K562 (cell line): Measurements from ENCODE around the gene ZNF165. TPM values are rescaled to one million over a fixed set of nuclear protein-coding genes. Genes with fewer than 3 reads are reported as not detected.

Source experiments
- ARID1B ChIP-seq: fragments of 450-650 bp; IDR thresholded peaks from 2 replicates; pipeline ENCODE4 v1.6.1; 2016; ENCODE audit warnings: antibody characterized with exemption, mild to moderate bottlenecking, inconsistent platforms
- ARNT ChIP-seq, 2 experiments: fragments of 450-650 bp; IDR thresholded peaks; 2 replicates each; pipeline ENCODE4 v1.6.1; 2016; ENCODE audit warnings: mild to moderate bottlenecking in 1 of 2
- DNMT1 ChIP-seq: fragments of 450-650 bp; IDR thresholded peaks from 2 replicates; pipeline ENCODE4 v1.6.1; 2016; ENCODE audit warnings: antibody characterized with exemption, mild to moderate bottlenecking
- ILF3 ChIP-seq: fragments of 450-650 bp; IDR thresholded peaks from 2 replicates; pipeline ENCODE4 v1.6.1; 2018; ENCODE audit warnings: antibody characterized with exemption, mild to moderate bottlenecking, moderate library complexity, borderline replicate concordance
- KLF16 ChIP-seq: IDR thresholded peaks from 2 replicates; pipeline ENCODE4 v1.6.1; 2016; ENCODE audit warnings: antibody characterized with exemption
- MAFF ChIP-seq: IDR thresholded peaks from 2 replicates; pipeline ENCODE4 v1.6.1; 2012; ENCODE audit warnings: low read length, improper control_type of control experiment
- MYBL2 ChIP-seq, 2 experiments: fragments of 450-650 bp in 1 of 2; sonication (generic) in 1 of 2; formaldehyde crosslinking in 1 of 2; IDR thresholded peaks; 2 replicates each; pipeline versions ENCODE4 v1.6.1 to v1.8.1; 2017 to 2022; ENCODE audit warnings: borderline replicate concordance in 1 of 2, inconsistent platforms in 1 of 2, low read depth in 1 of 2, mild to moderate bottlenecking in 1 of 2, missing genetic modification reagents in 1 of 2, moderate library complexity in 1 of 2
- NR1H2 ChIP-seq: sonication (generic); formaldehyde crosslinking; IDR thresholded peaks from 2 replicates; pipeline ENCODE4 v1.4.0; 2020; ENCODE audit warnings: mild to moderate bottlenecking, missing genetic modification reagents
- PHB ChIP-seq: fragments of 250-450 bp; sonication (Bioruptor Pico); IDR thresholded peaks from 2 replicates; pipeline ENCODE4 v1.5.0; 2021
- PHTF2 ChIP-seq: fragments of 250-450 bp; sonication (Bioruptor Pico); IDR thresholded peaks from 2 replicates; pipeline ENCODE4 v1.5.0; 2021; ENCODE audit warnings: mild to moderate bottlenecking
- XRCC5 ChIP-seq: fragments of 200-400 bp; formaldehyde crosslinking; IDR thresholded peaks from 2 replicates; pipeline ENCODE4 v1.6.1; 2017; ENCODE audit warnings: low read depth, mild to moderate bottlenecking, low read length
- ZFPM2 ChIP-seq: fragments of 250-450 bp; sonication (Bioruptor Pico); IDR thresholded peaks from 2 replicates; pipeline ENCODE4 v1.5.1; 2022; ENCODE audit warnings: mild to moderate bottlenecking
- ZSCAN29 ChIP-seq: fragments of 450-650 bp; IDR thresholded peaks from 2 replicates; pipeline ENCODE4 v1.6.1; 2017
- polyA plus RNA-seq, 8 experiments: library from polyadenylated mRNA; depleted of rRNA in 4 of 8; stranded (reverse) in 5 of 8; unstranded in 3 of 8; fragments of >200 nt; fragmentation: Nextera tagmentation in 2 of 8; fragmentation: Illumina TruSeq in 1 of 8; extraction: Ambion mirVana in 2 of 8; extraction: Trizol in 1 of 8; gene quantifications; 2 replicates each; pipeline versions ENCODE4 v1.2.1 to v1.2.3, GENCODE V29; 2011 to 2014; ENCODE audit warnings: inconsistent platforms in 1 of 8, missing spikeins in 1 of 8
- total RNA-seq, 7 experiments: library from RNA; depleted of rRNA in 6 of 7; stranded (reverse); fragments of >200 nt in 6 of 7; fragmentation: Illumina TruSeq in 2 of 7; extraction: Trizol in 2 of 7; gene quantifications; 2 replicates each; pipeline versions ENCODE4 v1.2.1 to v1.2.3, GENCODE V29; 2011 to 2021; ENCODE audit warnings: low replicate concordance in 1 of 7
- TF ChIP-seq, protein P1 (sequence below): fragments of 250-450 bp; sonication (Bioruptor Pico); IDR thresholded peaks from 2 replicates; pipeline ENCODE4 v1.8.0; 2021; ENCODE audit warnings: moderate library complexity, mild to moderate bottlenecking, inconsistent platforms
- TF ChIP-seq, protein P2 (sequence below): sonication (generic); formaldehyde crosslinking; IDR thresholded peaks from 2 replicates; pipeline ENCODE4 v1.8.0; 2022; ENCODE audit warnings: missing genetic modification reagents, mild to moderate bottlenecking, borderline replicate concordance
- TF ChIP-seq, protein P3 (sequence below): sonication (generic); formaldehyde crosslinking; IDR thresholded peaks from 2 replicates; pipeline ENCODE4 v1.8.0; 2022; ENCODE audit warnings: mild to moderate bottlenecking, missing genetic modification reagents
- TF ChIP-seq, protein P4 (sequence below): fragments of 450-650 bp; IDR thresholded peaks from 2 replicates; pipeline ENCODE4 v1.7.0; 2016; ENCODE audit warnings: borderline replicate concordance
- TF ChIP-seq, protein P5 (sequence below), 2 experiments: fragments of 450-650 bp in 1 of 2; IDR thresholded peaks; 2 replicates each; pipeline ENCODE4 v1.6.1; 2011 to 2017; ENCODE audit warnings: low read depth in 2 of 2, antibody characterized with exemption in 1 of 2, borderline replicate concordance in 1 of 2, low read length in 1 of 2, mild to moderate bottlenecking in 1 of 2, mixed read lengths in 1 of 2; ENCODE audit not compliant: control insufficient read depth in 1 of 2

ZNF165 gene
- total and polyA plus RNA-seq, 9 of the 15 experiments (the other 6 are each of a cell fraction or from before 2014, with no cell fraction given), result 0.82 to 3.6 (median 1.2) TPM

DNA sequence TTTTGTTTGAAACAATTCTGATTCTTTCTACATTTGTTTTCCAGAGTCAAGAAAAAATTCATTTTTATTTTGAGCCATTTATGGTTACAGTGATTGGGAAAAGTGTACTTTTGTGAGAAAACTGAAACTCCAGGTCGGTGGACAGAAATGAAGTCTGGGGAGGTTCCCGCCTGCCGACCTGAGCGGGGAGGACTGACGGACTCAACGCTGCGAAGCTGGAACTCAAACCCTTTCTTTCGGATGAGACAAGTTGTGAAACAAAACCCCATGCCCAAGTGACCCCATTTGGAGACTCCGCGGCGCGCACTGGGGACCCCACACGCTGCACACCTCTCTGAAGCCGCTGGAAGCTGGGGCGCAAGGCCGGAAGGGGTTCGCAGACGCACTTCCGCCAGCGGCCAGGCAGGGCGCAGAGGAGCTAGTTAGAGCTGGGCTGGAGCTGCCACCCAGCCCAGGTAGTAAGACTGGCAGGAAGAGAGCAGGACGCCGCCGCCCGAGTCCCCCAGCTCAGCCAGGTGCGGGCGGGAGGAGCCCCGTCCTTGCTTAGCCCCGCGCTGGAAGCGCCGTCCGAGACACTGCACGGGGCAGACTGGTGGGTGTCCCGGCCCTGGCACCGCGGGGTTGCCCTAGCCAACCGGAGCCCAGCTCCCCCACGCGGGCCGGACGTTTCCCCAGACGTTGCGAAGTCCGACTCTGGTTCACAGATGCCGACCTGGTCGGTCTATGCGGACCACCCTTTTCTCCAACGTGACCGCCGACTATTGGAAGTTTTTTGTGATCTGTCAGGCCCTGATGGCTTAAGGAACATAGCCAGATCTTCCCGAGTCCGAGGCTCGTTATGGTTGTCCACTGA is 24.2 kb downstream of the ZNF165 start (continued):
- TF ChIP-seq, protein P1, sequence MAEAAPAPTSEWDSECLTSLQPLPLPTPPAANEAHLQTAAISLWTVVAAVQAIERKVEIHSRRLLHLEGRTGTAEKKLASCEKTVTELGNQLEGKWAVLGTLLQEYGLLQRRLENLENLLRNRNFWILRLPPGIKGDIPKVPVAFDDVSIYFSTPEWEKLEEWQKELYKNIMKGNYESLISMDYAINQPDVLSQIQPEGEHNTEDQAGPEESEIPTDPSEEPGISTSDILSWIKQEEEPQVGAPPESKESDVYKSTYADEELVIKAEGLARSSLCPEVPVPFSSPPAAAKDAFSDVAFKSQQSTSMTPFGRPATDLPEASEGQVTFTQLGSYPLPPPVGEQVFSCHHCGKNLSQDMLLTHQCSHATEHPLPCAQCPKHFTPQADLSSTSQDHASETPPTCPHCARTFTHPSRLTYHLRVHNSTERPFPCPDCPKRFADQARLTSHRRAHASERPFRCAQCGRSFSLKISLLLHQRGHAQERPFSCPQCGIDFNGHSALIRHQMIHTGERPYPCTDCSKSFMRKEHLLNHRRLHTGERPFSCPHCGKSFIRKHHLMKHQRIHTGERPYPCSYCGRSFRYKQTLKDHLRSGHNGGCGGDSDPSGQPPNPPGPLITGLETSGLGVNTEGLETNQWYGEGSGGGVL, result no peak
- TF ChIP-seq, protein P2, sequence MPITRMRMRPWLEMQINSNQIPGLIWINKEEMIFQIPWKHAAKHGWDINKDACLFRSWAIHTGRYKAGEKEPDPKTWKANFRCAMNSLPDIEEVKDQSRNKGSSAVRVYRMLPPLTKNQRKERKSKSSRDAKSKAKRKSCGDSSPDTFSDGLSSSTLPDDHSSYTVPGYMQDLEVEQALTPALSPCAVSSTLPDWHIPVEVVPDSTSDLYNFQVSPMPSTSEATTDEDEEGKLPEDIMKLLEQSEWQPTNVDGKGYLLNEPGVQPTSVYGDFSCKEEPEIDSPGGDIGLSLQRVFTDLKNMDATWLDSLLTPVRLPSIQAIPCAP (CRISPR knock-in tag), result no peak
- TF ChIP-seq PHB (CRISPR knock-in tag), result peak; percentile 92; the same call in 1 of the 2 replicates
- no peak for TF ChIP-seq DNMT1
- peak; percentile 90 for TF ChIP-seq XRCC5
- no peak for TF ChIP-seq ZFPM2 (CRISPR knock-in tag)
- TF ChIP-seq ILF3, result no peak; the same call in 1 of the 2 replicates
- TF ChIP-seq KLF16, result no peak
- TF ChIP-seq, protein P3, sequence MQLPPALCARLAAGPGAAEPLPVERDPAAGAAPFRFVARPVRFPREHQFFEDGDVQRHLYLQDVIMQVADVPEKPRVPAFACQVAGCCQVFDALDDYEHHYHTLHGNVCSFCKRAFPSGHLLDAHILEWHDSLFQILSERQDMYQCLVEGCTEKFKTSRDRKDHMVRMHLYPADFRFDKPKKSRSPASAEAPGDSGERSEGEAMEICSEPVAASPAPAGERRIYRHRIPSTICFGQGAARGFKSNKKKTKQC, result peak; percentile 89; the same call in 1 of the 2 replicates
- TF ChIP-seq, protein P4, sequence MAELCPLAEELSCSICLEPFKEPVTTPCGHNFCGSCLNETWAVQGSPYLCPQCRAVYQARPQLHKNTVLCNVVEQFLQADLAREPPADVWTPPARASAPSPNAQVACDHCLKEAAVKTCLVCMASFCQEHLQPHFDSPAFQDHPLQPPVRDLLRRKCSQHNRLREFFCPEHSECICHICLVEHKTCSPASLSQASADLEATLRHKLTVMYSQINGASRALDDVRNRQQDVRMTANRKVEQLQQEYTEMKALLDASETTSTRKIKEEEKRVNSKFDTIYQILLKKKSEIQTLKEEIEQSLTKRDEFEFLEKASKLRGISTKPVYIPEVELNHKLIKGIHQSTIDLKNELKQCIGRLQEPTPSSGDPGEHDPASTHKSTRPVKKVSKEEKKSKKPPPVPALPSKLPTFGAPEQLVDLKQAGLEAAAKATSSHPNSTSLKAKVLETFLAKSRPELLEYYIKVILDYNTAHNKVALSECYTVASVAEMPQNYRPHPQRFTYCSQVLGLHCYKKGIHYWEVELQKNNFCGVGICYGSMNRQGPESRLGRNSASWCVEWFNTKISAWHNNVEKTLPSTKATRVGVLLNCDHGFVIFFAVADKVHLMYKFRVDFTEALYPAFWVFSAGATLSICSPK, result no peak
- no peak for TF ChIP-seq MAFF
- peak in 1 of 2 experiments; percentile 16; a peak in 1 of 4 replicates for TF ChIP-seq ARNT (IDR thresholded peaks at IDR 0.05)
- no peak for TF ChIP-seq NR1H2 (CRISPR knock-in tag)
- peak; percentile 82 for TF ChIP-seq ZSCAN29
- no peak for TF ChIP-seq MYBL2 (IDR thresholded peaks at IDR 0.05; ENCODE audit: low read depth)
- no peak for TF ChIP-seq MYBL2 (CRISPR knock-in tag; IDR thresholded peaks at IDR 0.05; ENCODE audit: borderline replicate concordance)
- no peak for TF ChIP-seq ARID1B
- TF ChIP-seq PHTF2, result no peak
- TF ChIP-seq, protein P5, sequence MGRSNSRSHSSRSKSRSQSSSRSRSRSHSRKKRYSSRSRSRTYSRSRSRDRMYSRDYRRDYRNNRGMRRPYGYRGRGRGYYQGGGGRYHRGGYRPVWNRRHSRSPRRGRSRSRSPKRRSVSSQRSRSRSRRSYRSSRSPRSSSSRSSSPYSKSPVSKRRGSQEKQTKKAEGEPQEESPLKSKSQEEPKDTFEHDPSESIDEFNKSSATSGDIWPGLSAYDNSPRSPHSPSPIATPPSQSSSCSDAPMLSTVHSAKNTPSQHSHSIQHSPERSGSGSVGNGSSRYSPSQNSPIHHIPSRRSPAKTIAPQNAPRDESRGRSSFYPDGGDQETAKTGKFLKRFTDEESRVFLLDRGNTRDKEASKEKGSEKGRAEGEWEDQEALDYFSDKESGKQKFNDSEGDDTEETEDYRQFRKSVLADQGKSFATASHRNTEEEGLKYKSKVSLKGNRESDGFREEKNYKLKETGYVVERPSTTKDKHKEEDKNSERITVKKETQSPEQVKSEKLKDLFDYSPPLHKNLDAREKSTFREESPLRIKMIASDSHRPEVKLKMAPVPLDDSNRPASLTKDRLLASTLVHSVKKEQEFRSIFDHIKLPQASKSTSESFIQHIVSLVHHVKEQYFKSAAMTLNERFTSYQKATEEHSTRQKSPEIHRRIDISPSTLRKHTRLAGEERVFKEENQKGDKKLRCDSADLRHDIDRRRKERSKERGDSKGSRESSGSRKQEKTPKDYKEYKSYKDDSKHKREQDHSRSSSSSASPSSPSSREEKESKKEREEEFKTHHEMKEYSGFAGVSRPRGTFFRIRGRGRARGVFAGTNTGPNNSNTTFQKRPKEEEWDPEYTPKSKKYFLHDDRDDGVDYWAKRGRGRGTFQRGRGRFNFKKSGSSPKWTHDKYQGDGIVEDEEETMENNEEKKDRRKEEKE (IDR thresholded peaks at IDR 0.05; ENCODE audit: borderline replicate concordance in 1 of 2, control insufficient read depth in 1 of 2, low read depth in 2 of 2, low read length in 1 of 2), result peak in 1 of 2 experiments; percentile 96; a peak in 2 of 4 replicates
